Measurements from ENCODE around the gene TAGAP.
"Not testable (repeated sequence)": the region's sequence is repeated elsewhere in the genome, so short reads cannot be mapped to it uniquely, and the experiment has no call there.

Gene TAGAP

GRCh38 chr6:159012201-159012600, 32.6 kb downstream of the TAGAP start:
- no peak for DNase-seq (ENCODE audit: low read depth in 2 of 2)

- DNase-seq (ENCODE audit: low read depth in 2 of 2): not testable (repeated sequence)
Measured at GRCh38 chr6:159010037-159010612, 34.7 kb downstream of the TAGAP start.

- DNase-seq (ENCODE audit: low read depth in 2 of 2): no peak
Measured at GRCh38 chr6:159008656-159009288, 36.0 kb downstream of the TAGAP start.

GRCh38 chr6:159007510-159007909, 37.3 kb downstream of the TAGAP start:
- no peak for DNase-seq (ENCODE audit: low read depth in 2 of 2)

- no peak for DNase-seq (ENCODE audit: low read depth in 2 of 2)
Measured at GRCh38 chr6:159005436-159005835, 39.4 kb downstream of the TAGAP start.

GRCh38 chr6:159004592-159004991, 40.2 kb downstream of the TAGAP start:
- no peak for DNase-seq (ENCODE audit: low read depth in 2 of 2)

GRCh38 chr6:159002432-159003155, 42.2 kb downstream of the TAGAP start:
- DNase-seq (ENCODE audit: low read depth in 2 of 2): no peak

- DNase-seq (ENCODE audit: low read depth in 2 of 2): peak; percentile 94 to 95
Measured at GRCh38 chr6:158999666-159000403, 45.0 kb downstream of the TAGAP start, which contains the start of gene RSPH3. RSPH3 (minus strand) TSS chr6:159000202; CDS start chr6:158999550, 652 bp downstream.

- no peak for DNase-seq (ENCODE audit: low read depth in 2 of 2)
Measured at GRCh38 chr6:158999154-158999665, 45.6 kb downstream of the TAGAP start.

GRCh38 chr6:158996856-158997255, 47.9 kb downstream of the TAGAP start:
- DNase-seq (ENCODE audit: low read depth in 2 of 2): no peak

- no peak for DNase-seq (ENCODE audit: low read depth in 2 of 2)
Measured at GRCh38 chr6:158993639-158994038, 51.2 kb downstream of the TAGAP start.

- no peak for DNase-seq (ENCODE audit: low read depth in 2 of 2)
Measured at GRCh38 chr6:158991017-158991723, 53.6 kb downstream of the TAGAP start.

- DNase-seq (ENCODE audit: low read depth in 2 of 2): not testable (repeated sequence)
Measured at GRCh38 chr6:158989711-158990110, 55.1 kb downstream of the TAGAP start.

- DNase-seq (ENCODE audit: low read depth in 2 of 2): no peak
Measured at GRCh38 chr6:158988477-158988876, 56.3 kb downstream of the TAGAP start.

- no peak for DNase-seq (ENCODE audit: low read depth in 2 of 2)
Measured at GRCh38 chr6:158987657-158988056, 57.1 kb downstream of the TAGAP start.

Measured in stimulated activated CD8-positive, alpha-beta memory T cell treated with anti-CD3 and anti-CD28 coated beads, Interleukin-15, amount 100 ng/mL, for 48 hours (primary cell).